ENCODE measurements around the gene PCSK2.

DNA sequence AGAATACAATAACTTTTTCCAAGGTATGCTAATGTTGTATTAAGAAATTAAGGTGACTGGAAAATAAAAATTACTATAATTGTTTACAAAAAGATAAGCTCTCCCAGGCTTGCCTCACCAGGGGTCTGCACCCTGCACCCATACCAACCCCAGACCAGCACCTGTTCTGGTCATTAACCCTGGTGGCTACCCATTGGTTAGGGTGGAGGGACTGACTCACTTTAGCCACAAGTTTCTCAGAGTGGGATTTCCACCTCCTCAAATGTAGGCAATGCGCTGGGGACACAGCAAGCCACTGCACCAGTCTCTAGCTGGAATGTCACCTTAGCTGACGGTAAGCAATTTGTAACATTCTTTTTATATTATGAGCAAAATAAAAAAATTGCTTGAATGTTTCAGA lies 221.2 kb downstream of the PCSK2 start:
- TF ChIP-seq, protein P1, sequence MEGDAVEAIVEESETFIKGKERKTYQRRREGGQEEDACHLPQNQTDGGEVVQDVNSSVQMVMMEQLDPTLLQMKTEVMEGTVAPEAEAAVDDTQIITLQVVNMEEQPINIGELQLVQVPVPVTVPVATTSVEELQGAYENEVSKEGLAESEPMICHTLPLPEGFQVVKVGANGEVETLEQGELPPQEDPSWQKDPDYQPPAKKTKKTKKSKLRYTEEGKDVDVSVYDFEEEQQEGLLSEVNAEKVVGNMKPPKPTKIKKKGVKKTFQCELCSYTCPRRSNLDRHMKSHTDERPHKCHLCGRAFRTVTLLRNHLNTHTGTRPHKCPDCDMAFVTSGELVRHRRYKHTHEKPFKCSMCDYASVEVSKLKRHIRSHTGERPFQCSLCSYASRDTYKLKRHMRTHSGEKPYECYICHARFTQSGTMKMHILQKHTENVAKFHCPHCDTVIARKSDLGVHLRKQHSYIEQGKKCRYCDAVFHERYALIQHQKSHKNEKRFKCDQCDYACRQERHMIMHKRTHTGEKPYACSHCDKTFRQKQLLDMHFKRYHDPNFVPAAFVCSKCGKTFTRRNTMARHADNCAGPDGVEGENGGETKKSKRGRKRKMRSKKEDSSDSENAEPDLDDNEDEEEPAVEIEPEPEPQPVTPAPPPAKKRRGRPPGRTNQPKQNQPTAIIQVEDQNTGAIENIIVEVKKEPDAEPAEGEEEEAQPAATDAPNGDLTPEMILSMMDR (IDR thresholded peaks at IDR 0.05; ENCODE audit: poor library complexity, severe bottlenecking) = no peak
- TF ChIP-seq EZH2 (IDR thresholded peaks at IDR 0.05; ENCODE audit: borderline replicate concordance, insufficient read depth, low read length, poor library complexity, severe bottlenecking) (no peak), MXI1 (conservative IDR thresholded peaks at IDR 0.05; ENCODE audit: poor library complexity, severe bottlenecking) (no peak), POLR2AphosphoS5 (IDR thresholded peaks at IDR 0.05) (no peak)
- TF ChIP-seq, protein P2, sequence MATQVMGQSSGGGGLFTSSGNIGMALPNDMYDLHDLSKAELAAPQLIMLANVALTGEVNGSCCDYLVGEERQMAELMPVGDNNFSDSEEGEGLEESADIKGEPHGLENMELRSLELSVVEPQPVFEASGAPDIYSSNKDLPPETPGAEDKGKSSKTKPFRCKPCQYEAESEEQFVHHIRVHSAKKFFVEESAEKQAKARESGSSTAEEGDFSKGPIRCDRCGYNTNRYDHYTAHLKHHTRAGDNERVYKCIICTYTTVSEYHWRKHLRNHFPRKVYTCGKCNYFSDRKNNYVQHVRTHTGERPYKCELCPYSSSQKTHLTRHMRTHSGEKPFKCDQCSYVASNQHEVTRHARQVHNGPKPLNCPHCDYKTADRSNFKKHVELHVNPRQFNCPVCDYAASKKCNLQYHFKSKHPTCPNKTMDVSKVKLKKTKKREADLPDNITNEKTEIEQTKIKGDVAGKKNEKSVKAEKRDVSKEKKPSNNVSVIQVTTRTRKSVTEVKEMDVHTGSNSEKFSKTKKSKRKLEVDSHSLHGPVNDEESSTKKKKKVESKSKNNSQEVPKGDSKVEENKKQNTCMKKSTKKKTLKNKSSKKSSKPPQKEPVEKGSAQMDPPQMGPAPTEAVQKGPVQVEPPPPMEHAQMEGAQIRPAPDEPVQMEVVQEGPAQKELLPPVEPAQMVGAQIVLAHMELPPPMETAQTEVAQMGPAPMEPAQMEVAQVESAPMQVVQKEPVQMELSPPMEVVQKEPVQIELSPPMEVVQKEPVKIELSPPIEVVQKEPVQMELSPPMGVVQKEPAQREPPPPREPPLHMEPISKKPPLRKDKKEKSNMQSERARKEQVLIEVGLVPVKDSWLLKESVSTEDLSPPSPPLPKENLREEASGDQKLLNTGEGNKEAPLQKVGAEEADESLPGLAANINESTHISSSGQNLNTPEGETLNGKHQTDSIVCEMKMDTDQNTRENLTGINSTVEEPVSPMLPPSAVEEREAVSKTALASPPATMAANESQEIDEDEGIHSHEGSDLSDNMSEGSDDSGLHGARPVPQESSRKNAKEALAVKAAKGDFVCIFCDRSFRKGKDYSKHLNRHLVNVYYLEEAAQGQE (IDR thresholded peaks at IDR 0.05; ENCODE audit: borderline replicate concordance) = no peak
